Activated CD4-positive, alpha-beta memory T cell treated with anti-CD3 and anti-CD28 coated beads for 36 hours (primary cell): ENCODE results near the gene VASN. TPM values are rescaled to one million over a fixed set of nuclear protein-coding genes. Genes with fewer than 3 reads are reported as not detected.

Experiments
- CTCF ChIA-PET: fragments of 350-600 bp; sonication (Branson Sonifier 250); formaldehyde crosslinking; loops from one replicate; lab custom pipeline; 2021; ENCODE audit warnings: antibody characterized with exemption, inconsistent platforms; lab: Charles Lee
- POLR2A ChIA-PET: fragments of 350-600 bp; sonication (Branson Sonifier 250); formaldehyde crosslinking; loops from one replicate; lab custom pipeline; 2021; ENCODE audit warnings: antibody characterized with exemption; lab: Charles Lee
- DNase-seq: peaks from one replicate; pipeline ENCODE4 v3.0.0-alpha.2; 2020
- H3K27ac Mint-ChIP-seq: one replicate; pipeline ENCODE4 v1.8.0; 2021; ENCODE audit warnings: mixed read lengths
- H3K27me3 Mint-ChIP-seq: one replicate; pipeline ENCODE4 v1.8.0; 2021; ENCODE audit warnings: mixed read lengths
- H3K36me3 Mint-ChIP-seq: one replicate; pipeline ENCODE4 v1.8.0; 2021; ENCODE audit warnings: mixed read lengths
- H3K4me1 Mint-ChIP-seq: one replicate; pipeline ENCODE4 v1.8.0; 2021; ENCODE audit warnings: low read depth, mixed read lengths
- H3K4me3 Mint-ChIP-seq: one replicate; pipeline ENCODE4 v1.8.0; 2021; ENCODE audit warnings: mild to moderate bottlenecking, mixed read lengths
- H3K9me3 Mint-ChIP-seq: one replicate; pipeline ENCODE4 v1.8.0; 2021; ENCODE audit warnings: mixed read lengths
- intact Hi-C: fragments of 100-400 bp; cut with micrococcal nuclease; formaldehyde crosslinking; loops from one replicate; pipeline ENCODE4 v1.15.1; 2023
- total RNA-seq, 2 experiments: library from RNA; stranded (reverse); gene quantifications; one replicate each; pipeline ENCODE4 v1.2.3, GENCODE V29; 2021

The VASN gene
- total RNA-seq, 2 experiments from 2014 or later = 0.07 TPM; not detected in 1

DNA sequence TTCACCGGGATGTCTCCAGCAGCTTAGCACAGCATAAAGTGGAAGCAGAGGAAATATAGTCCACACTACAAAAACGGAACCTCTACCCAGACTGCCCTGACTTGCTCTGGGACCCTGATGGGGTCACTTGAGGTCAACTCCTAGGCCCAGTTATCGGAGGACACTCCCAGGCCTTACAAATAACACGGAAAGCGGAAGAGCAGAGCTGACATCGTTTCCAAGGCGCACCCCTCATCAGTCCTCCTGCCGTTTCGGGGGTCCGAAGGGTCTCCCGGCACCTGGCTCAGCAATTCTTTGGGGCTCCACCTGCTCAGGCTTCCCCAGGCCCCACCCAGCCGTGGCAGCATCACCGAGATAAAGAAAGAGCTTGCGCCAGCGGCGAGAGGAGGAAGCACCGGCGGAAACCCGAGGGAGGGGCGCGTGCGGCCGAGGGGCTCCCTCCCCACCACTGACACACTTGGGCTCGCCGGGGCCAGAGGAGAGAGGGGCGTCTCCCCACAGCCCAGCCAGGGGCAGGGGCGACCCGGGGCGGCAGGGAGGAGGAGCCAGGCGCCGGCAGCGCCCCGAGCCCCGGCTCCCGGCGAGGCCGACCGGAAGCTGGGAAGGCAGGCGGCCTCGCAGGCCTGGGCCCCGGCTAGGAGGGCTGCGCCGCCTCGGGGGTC, 44.0 kb downstream of the VASN start:
- Mint-ChIP-seq H3K9me3 (no peaks in the 10 kb centered on the region), H3K36me3 (peaks cover 27% of the 10 kb centered on the region), H3K27ac (peak overlapping the region; percentile 88), H3K4me3 (peak overlapping the region; percentile 88), H3K4me1 (peaks cover 37% of the 10 kb centered on the region), H3K27me3 (no peaks in the 10 kb centered on the region)
- intact Hi-C loops = loop anchor here (2.0 to 10.0 kb wide), 5 partner anchors 61 to 209 kb away; partner anchors contain the start of genes HMOX2, MGRN1 and TFAP4
- peak; percentile 76 for DNase-seq
- ChIA-PET CTCF (interaction anchor here (1.0 to 9.8 kb wide), 6 partner anchors 10 to 235 kb away, joined by 3 to 67 read pairs (median 5); partner anchors contain the start of gene DNAJA3), POLR2A (interaction anchor here (0.5 to 3.4 kb wide), 9 partner anchors 10 to 278 kb away, joined by 3 to 18 read pairs (median 4); partner anchors contain the start of genes CDIP1, DNAJA3, HMOX2 and NMRAL1)

DNA sequence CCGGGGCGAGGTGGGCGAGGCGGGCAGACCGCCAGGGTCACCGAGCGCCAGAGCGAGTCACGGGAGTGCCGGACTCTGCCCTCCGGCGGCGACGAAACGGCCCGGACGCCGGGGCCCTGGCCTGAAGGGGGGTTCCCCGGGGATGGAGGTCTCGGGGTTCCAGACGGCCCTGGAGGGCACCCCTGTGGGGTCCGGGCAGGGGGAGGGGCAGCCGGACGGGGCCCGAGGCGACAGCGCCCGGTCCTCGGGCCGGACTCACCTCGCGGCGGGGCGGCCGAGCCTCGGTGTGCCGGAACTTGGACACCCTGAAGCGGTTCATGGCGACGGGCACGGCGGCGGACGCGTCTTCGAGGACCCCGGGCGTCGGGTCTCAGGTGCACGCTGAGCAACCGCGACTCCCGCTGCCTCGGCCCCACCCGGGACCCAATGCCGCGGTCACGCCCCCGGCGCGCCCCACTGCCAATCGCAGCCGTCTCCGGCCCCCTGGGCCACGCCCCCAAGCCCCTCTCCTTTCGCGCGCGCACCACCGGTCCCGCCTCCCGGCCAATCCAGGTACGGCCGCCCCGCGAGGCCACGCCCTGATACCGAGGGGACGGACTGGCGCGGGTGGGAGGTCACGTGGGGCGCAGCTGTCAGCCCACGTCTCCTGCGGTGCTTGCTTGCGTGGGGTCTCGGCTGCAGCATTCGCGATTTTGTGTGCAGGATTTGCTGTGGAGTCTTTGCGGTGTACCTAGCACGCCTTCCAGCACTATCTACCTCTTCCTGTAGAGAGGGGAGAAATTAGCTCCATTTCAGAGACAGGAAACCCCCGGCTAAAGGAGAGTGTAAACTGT, 44.8 kb downstream of the VASN start, which contains the start of gene CORO7:
Gene CORO7, minus strand, starts transcription at position 397 of the 833 bp plus-strand sequence. Its CDS starts 78 bp downstream, at position 319.
- CTCF ChIA-PET = interaction anchor here (1.0 to 9.8 kb wide), 5 partner anchors 9 to 234 kb away, joined by 3 to 67 read pairs (median 4); partner anchors contain the start of gene DNAJA3
- intact Hi-C loops = loop anchor here (2.0 to 10.0 kb wide), 3 partner anchors 109 to 200 kb away; partner anchors contain the start of gene TFAP4
- peaks cover 23% of the 10 kb centered on the region for H3K36me3 Mint-ChIP-seq
- peaks cover 33% of the 10 kb centered on the region for H3K4me1 Mint-ChIP-seq
- H3K4me3 Mint-ChIP-seq = peak within 1 kb of the TSS; percentile 88
- no peaks in the 10 kb centered on the region for H3K9me3 Mint-ChIP-seq
- peak within 1 kb of the TSS; percentile 88 for H3K27ac Mint-ChIP-seq
- POLR2A ChIA-PET = interaction anchor here (0.5 to 3.4 kb wide), 9 partner anchors 9 to 277 kb away, joined by 3 to 18 read pairs (median 4); partner anchors contain the start of genes CDIP1, DNAJA3, HMOX2 and NMRAL1
- no peaks in the 10 kb centered on the region for H3K27me3 Mint-ChIP-seq
- DNase-seq = peak; percentile 98

DNA sequence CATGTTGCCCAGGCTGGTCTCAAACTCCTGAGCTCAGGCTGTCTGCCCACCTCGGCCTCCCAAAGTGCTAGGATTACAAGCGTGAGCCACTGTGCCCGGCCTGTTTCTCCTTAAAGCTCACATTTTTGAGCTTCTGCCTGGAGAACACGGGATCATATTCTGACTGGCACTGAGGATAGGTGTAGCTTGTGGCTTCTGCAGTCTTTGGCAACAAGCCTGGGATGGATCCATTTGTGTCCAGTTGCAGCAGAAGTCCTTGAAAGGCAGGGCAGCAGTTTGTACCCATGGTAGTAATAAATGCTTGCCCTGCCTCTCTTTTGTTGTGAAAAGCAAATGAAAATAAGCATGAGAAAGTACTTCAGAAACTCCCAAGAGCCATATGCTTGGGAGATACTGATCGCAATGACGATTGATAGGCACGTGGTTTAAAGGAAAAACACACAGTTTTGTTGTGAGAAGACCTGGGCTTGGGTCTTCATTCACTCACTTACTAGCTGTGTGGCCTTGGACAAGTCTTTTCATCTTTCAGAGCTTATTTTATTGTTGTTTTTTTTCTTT, 47.8 kb downstream of the VASN start:
- ChIA-PET POLR2A (no interaction called here), CTCF (interaction anchor here (1.2 kb wide), 1 partner anchor 17 kb away, joined by 3 read pairs; no protein-coding TSS in a partner anchor)
- Mint-ChIP-seq H3K36me3 (peaks cover 9% of the 10 kb centered on the region), H3K27ac (no peak overlapping the region), H3K4me3 (no peak overlapping the region), H3K9me3 (no peaks in the 10 kb centered on the region), H3K4me1 (peaks cover 13% of the 10 kb centered on the region), H3K27me3 (no peaks in the 10 kb centered on the region)
- no peak for DNase-seq
- intact Hi-C loops = loop anchor here (5.0 to 10.0 kb wide), 2 partner anchors 112 to 145 kb away; partner anchors contain the start of gene TFAP4

DNA sequence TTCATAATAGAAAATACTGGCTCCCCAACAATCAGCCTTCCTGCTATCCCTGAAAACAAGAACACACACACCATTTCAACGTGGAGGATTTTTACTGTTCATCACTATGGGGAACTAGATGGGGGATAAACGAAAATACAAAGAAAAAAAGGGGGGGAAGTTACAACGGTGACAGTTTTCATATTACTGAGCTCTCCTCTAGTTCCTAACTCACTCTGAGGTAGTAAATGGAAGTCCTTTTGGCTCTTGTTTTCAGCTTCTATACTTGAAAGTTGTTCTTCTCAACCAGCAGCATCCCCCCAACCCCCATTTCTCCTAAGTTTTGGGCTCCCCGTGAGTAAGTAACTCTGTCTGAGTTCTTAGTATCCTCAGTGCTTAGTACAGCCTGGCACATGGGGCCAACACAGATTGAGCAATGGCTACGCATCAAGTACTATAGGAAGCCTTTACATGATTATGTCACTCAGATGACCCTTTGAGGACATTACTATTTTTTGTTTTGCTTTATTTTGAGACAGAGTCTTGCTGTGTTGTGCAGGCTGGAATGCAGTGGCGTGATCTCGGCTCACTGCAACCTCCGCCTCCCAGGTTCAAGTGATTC, 49.0 kb downstream of the VASN start:
- Mint-ChIP-seq H3K36me3 (peaks cover 2% of the 10 kb centered on the region), H3K27ac (no peak overlapping the region), H3K9me3 (no peaks in the 10 kb centered on the region), H3K4me1 (peaks cover 6% of the 10 kb centered on the region), H3K27me3 (no peaks in the 10 kb centered on the region), H3K4me3 (no peak overlapping the region)
- intact Hi-C loops = no loop called here
- POLR2A ChIA-PET = no interaction called here
- DNase-seq = no peak
- CTCF ChIA-PET = no interaction called here

DNA sequence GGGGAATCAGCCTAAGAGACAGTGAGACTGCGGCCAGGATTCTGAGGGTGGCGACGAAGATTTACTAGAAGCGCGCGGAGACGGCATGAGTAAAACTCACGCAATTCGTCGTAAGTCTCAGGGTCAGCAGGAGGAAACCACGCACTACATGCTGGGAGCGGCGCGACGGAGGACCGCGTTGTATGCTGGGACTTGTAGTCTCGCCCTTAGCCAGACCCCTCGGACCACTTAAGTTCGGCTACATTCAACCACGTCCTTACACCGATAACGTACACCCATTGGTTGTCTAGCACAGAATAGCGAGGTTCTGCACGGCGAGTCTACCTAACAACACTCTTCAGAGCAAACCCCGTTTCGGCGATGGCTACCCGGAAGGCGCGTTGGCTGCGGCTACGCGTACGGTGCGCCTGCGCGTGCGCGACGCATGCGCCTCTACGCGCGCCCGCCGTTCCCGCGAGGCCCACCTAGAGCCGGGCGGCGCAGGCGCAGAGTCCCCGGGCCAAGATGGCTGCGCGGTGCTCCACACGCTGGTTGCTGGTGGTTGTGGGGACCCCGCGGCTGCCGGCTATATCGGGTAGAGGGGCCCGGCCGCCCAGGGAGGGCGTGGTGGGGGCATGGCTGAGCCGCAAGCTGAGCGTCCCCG, 53.9 kb downstream of the VASN start, which contains the start of gene DNAJA3:
Gene DNAJA3, plus strand, starts transcription at position 491 of the 643 bp plus-strand sequence. Its CDS starts 14 bp downstream, at position 505.
- H3K4me3 Mint-ChIP-seq = peak within 1 kb of the TSS; percentile 94
- peaks cover 27% of the 10 kb centered on the region for H3K4me1 Mint-ChIP-seq
- intact Hi-C loops = loop anchor here (1.0 to 2.0 kb wide), 4 partner anchors 11 to 189 kb away; partner anchors contain the start of genes CDIP1, HMOX2 and UBALD1
- no peaks in the 10 kb centered on the region for H3K9me3 Mint-ChIP-seq
- ChIA-PET POLR2A (interaction anchor here (2.4 kb wide), 1 partner anchor 10 kb away, joined by 18 read pairs; the partner anchor contains the start of gene CORO7), CTCF (interaction anchor here (1.1 kb wide), 1 partner anchor 10 kb away, joined by 6 read pairs; no protein-coding TSS in a partner anchor)
- DNase-seq = peak; percentile 94
- no peaks in the 10 kb centered on the region for H3K27me3 Mint-ChIP-seq
- peak within 1 kb of the TSS; percentile 100 for H3K27ac Mint-ChIP-seq
- H3K36me3 Mint-ChIP-seq = peaks cover 18% of the 10 kb centered on the region

DNA sequence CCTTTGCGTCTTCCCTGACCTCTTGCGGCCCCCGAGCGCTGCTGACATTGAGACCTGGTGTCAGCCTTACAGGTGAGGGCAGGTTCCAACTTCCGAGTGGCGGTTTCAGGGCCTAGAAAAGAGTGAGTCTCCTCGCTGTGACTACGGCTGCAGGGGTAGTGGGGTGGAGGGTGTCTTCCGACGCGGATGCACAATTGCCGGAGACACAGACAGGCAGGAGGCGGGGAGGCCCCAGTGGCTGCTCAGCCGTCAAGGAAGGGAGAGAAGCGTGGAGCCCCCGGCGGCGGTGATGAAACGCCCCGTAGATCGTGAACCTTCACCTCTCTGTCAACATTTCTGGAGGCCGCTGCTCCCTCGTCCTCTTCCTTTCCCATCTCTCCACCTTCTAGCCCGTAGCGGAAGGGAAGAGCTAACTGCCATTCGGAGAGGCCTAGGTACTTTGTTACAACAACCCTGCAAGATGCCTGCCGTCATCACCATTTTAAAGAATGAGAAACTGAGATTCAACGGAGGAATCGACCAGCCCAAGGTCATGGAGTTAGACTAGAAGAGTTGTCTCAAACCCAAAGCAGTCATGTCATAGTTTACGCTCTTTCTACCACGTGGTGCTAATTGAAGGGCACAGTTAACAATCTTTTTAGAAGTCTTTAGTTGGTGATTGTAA, 54.5 kb downstream of the VASN start:
- CTCF ChIA-PET = interaction anchor here (1.1 to 1.3 kb wide), 2 partner anchors 10 to 15 kb away, joined by 3 to 6 read pairs; no protein-coding TSS in a partner anchor
- Mint-ChIP-seq H3K4me3 (peak overlapping the region; percentile 94), H3K36me3 (peaks cover 20% of the 10 kb centered on the region), H3K4me1 (peaks cover 28% of the 10 kb centered on the region), H3K27me3 (no peaks in the 10 kb centered on the region), H3K9me3 (no peaks in the 10 kb centered on the region), H3K27ac (peak overlapping the region; percentile 100)
- DNase-seq = no peak
- intact Hi-C loops = no loop called here
- POLR2A ChIA-PET = interaction anchor here (2.4 kb wide), 1 partner anchor 10 kb away, joined by 18 read pairs; the partner anchor contains the start of gene CORO7

DNA sequence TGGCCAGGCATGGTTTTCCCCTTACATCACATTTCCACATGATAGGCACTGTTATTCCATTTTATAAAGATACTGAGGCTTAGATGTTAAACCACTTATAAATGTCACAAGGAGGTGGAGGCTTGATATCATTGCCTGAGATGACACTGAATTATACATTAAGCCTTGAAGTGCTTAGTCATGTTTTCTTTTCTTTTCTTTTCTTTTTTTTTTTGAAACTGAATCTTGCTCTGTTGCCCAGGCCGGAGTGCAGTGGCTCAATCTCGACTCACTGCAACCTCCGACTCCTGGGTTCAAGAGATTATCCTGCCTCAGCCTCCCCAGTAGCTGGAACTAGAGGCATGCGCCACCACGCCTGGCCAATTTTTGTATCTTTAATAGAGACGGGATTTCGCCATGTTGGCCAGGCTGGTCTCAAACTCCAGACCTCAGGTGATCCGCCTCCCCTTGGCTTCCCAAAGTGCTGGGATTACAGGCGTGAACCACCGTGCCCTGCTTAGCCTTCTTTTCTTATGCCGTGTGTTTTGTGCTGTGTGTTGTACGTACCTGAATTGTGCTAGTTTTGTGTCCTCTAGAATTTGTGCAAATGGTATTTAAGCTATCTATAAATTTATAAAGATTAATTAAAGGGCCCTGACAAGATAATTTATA, 55.2 kb downstream of the VASN start:
- POLR2A ChIA-PET = interaction anchor here (2.4 kb wide), 1 partner anchor 11 kb away, joined by 18 read pairs; the partner anchor contains the start of gene CORO7
- no peaks in the 10 kb centered on the region for H3K27me3 Mint-ChIP-seq

DNA sequence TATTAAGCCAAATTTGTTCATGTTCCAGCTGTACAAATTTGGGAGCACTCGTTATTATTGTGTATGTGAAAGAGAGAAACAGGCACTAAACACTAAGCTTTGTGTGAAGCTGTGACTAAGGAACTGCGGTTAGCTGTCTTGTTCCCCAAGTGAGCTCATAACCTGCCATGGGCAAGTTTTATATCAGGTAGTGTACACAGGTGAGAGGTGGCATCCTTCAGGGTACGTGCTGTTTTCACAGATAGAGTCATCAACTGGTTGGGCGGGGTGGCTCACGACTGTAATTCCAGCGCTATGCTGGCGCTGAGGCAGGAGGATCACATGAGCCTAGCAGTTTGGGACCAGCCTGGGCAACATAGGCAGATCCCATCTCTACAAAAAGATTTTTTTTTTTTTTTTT, 56.9 kb downstream of the VASN start:
- DNase-seq = no peak
- no peaks in the 10 kb centered on the region for H3K27me3 Mint-ChIP-seq
- H3K36me3 Mint-ChIP-seq = peaks cover 28% of the 10 kb centered on the region
- ChIA-PET POLR2A (no interaction called here), CTCF (interaction anchor here (1.4 kb wide), 1 partner anchor 69 kb away, joined by 4 read pairs; no protein-coding TSS in a partner anchor)
- no peak overlapping the region for H3K4me3 Mint-ChIP-seq
- H3K9me3 Mint-ChIP-seq = no peaks in the 10 kb centered on the region
- H3K27ac Mint-ChIP-seq = peak overlapping the region; percentile 40
- peaks cover 28% of the 10 kb centered on the region for H3K4me1 Mint-ChIP-seq
- intact Hi-C loops = no loop called here

More for the DNA sequence above, 55.2 kb downstream of the VASN start:
- H3K4me3 Mint-ChIP-seq = peak overlapping the region; percentile 94
- no peak for DNase-seq
- H3K36me3 Mint-ChIP-seq = peaks cover 25% of the 10 kb centered on the region
- intact Hi-C loops = no loop called here
- H3K27ac Mint-ChIP-seq = peak overlapping the region; percentile 100
- no peaks in the 10 kb centered on the region for H3K9me3 Mint-ChIP-seq
- CTCF ChIA-PET = interaction anchor here (1.3 kb wide), 1 partner anchor 16 kb away, joined by 3 read pairs; no protein-coding TSS in a partner anchor
- H3K4me1 Mint-ChIP-seq = peaks cover 28% of the 10 kb centered on the region

DNA sequence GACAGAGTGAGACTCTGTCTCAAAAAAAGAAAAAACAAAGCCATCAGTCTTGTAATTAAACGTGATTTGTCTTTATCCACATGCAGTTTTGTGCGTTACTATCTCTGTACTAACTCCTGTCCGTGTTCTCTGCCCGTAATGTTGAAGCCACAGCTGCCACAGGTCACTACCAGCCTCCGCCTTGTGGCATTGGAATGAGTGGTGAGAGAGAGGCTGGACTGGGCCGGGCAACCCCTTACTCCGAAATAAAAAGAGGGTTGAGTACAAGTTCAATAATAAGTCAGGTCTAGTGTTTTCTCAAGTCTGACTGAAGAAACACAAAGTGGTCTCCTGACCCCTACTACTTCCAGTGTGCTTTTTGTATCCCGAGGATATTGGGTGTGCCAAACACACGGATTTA, 59.4 kb downstream of the VASN start:
- no peak for DNase-seq
- H3K36me3 Mint-ChIP-seq = peaks cover 42% of the 10 kb centered on the region
- ChIA-PET CTCF (no interaction called here), POLR2A (no interaction called here)
- intact Hi-C loops = no loop called here
- peaks cover 28% of the 10 kb centered on the region for H3K4me1 Mint-ChIP-seq
- H3K27ac Mint-ChIP-seq = no peak overlapping the region
- no peaks in the 10 kb centered on the region for H3K9me3 Mint-ChIP-seq
- H3K4me3 Mint-ChIP-seq = no peak overlapping the region
- no peaks in the 10 kb centered on the region for H3K27me3 Mint-ChIP-seq
